Activated naive CD8-positive, alpha-beta T cell treated with anti-CD3 and anti-CD28 coated beads for 36 hours (primary cell): Measurements from ENCODE around the gene OSBP2. TPM values are rescaled to one million over a fixed set of nuclear protein-coding genes. Genes with fewer than 3 reads are reported as not detected.
A peak's percentile ranks its signal among the peaks of the same experiment; 100 is the strongest.

Experiments used
- DNase-seq: peaks from one replicate; pipeline ENCODE4 v3.0.0; 2021
- H3K27ac Mint-ChIP-seq: one replicate; pipeline ENCODE4 v1.8.0; 2022; ENCODE audit warnings: mild to moderate bottlenecking, moderate library complexity, mixed read lengths
- H3K27me3 Mint-ChIP-seq: one replicate; pipeline ENCODE4 v1.8.0; 2022; ENCODE audit warnings: mild to moderate bottlenecking, mixed read lengths
- H3K36me3 Mint-ChIP-seq: one replicate; pipeline ENCODE4 v1.8.0; 2021; ENCODE audit warnings: mild to moderate bottlenecking, mixed read lengths
- H3K4me1 Mint-ChIP-seq: one replicate; pipeline ENCODE4 v1.8.0; 2021; ENCODE audit warnings: mixed read lengths
- H3K4me3 Mint-ChIP-seq: one replicate; pipeline ENCODE4 v1.8.0; 2022; ENCODE audit warnings: mild to moderate bottlenecking, moderate library complexity, mixed read lengths
- H3K9me3 Mint-ChIP-seq: one replicate; pipeline ENCODE4 v1.8.0; 2022; ENCODE audit warnings: mixed read lengths
- total RNA-seq, 2 experiments: library from RNA; stranded (reverse); gene quantifications; one replicate each; pipeline ENCODE4 v1.2.3, GENCODE V29; 2021

The OSBP2 gene
- total RNA-seq, 2 experiments from 2014 or later: 0.45 to 0.84 TPM

DNA sequence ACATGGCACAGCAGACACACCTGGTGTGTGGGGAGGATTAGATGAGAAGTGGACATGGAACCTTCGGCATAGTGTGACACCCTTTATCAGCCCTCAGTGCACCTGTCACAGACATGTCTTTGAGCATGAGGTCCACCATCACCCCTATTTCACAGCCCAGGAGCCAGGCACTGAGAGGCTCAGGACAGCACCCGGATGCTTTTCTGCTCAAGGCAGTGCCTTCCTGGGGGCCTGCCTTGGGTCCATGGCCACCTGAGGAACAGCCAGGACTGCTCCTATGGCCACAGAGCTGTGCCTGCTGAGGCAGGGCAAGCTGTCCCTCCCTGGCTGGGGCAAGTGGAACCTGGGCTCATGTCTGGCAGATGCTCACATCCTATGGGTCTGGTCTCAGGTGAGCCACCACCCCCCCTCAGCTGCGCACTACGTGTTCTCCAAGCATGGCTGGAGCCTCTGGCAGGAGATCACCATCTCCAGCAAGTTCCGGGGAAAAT is 198.1 kb downstream of the OSBP2 start:
- H3K27ac Mint-ChIP-seq: no peak overlapping the region

DNA sequence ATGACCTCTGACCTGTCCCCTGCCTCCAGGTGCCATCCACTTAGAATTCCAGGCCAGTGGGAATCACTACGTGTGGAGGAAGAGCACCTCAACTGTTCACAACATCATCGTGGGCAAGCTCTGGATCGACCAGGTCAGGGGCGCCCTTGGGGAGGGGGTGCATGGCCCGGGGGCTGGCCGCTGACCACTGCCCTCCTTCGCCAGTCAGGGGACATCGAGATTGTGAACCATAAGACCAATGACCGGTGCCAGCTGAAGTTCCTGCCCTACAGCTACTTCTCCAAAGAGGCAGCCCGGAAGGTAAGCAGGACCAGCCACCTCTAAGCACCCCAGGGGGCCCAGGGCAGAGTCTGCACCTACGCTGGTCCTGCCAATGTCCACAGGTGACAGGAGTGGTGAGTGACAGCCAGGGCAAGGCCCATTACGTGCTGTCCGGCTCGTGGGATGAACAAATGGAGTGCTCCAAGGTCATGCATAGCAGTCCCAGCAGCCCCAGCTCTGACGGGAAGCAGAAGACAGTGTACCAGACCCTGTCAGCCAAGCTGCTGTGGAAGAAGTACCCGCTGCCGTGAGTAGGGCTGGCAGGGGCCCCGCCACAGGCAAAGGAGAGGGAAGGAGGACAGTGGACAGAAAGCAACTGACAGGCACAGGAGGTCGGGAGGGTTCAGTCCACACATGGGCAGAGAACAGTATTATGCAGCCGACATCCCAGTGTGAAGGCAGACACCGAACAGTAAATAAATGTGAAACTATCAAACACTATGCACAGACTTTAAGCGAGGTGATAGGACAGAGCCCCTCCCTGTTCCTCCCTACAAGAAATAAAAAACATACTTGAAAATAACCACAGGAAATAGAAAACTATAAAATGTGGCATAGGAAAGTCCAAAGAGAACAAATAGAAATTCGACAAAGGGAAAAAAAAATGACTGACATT is 199.0 kb downstream of the OSBP2 start:
- Mint-ChIP-seq H3K36me3 (peaks cover 9% of the 10 kb centered on the region), H3K4me3 (peak overlapping the region; percentile 19), H3K27ac (no peak overlapping the region), H3K27me3 (no peaks in the 10 kb centered on the region), H3K4me1 (peaks cover 14% of the 10 kb centered on the region), H3K9me3 (no peaks in the 10 kb centered on the region)
- no peak for DNase-seq

More for the DNA sequence above, 198.1 kb downstream of the OSBP2 start:
- Mint-ChIP-seq H3K4me3 (no peak overlapping the region), H3K4me1 (peaks cover 14% of the 10 kb centered on the region), H3K9me3 (no peaks in the 10 kb centered on the region), H3K36me3 (peaks cover 6% of the 10 kb centered on the region), H3K27me3 (no peaks in the 10 kb centered on the region)
- DNase-seq: no peak

DNA sequence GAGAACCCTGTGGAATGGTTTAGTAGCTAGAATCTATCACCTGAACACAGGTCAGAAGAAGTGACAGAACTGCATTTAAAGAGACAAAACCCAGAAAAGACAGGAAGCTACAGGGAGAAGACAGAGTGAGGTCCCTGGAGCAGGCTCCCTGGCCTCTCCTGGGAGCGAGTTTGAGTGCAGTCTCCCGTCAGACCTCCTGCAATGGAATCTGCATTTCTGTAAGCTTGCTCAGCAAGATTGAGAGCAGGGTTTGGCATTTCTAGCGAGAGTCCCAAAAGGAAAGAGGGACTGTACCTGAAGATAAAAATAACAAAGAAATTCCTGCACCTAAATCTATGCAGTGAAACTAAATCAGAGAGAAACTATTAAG is 199.7 kb downstream of the OSBP2 start:
- no peaks in the 10 kb centered on the region for H3K27me3 Mint-ChIP-seq
- DNase-seq: no peak

DNA sequence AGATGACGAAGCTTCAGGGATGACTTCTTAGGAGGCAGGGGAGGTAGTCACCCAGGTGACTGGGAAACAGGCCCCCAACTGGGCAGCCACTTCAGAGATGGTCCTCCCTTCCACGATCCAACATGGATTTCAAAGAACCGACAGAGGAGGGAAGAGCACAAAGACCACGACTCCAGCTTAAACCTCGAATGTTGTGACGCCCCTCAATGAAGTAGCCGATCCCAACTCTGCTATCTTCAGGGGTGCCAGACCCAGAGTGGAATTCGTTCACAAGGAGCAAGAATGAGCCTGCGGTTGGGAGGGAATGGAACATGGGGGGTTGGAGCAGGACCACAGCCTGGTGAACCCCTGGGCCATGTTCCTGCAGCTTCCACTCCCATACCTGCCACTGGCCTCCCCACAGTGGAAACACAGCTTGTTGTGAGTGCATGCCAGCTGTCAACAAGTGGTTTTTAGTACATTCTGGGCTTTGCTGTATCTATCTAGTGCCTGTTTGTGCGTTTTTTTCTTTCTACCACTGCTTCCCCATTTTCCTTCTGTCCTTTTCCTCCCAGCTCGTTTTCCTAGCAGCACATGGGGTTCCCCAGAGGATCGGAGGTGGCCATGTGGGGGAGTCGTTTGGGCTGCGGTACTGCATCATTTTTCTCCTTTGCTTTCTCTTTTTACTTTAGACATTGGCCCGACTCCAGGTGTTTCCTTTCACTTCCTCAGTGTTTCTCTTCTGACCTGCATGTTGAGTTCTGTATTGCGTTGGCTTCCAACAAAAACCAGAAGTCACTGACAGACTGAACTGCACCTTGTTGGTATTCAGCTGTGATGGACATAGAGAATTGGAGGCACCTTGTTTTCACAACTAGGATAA is 208.1 kb downstream of the OSBP2 start:
- peaks cover 32% of the 10 kb centered on the region for H3K36me3 Mint-ChIP-seq

More for the DNA sequence above, 199.7 kb downstream of the OSBP2 start:
- no peak overlapping the region for H3K4me3 Mint-ChIP-seq
- peaks cover 3% of the 10 kb centered on the region for H3K9me3 Mint-ChIP-seq
- H3K4me1 Mint-ChIP-seq: peaks cover 14% of the 10 kb centered on the region
- H3K36me3 Mint-ChIP-seq: peaks cover 12% of the 10 kb centered on the region
- no peak overlapping the region for H3K27ac Mint-ChIP-seq

DNA sequence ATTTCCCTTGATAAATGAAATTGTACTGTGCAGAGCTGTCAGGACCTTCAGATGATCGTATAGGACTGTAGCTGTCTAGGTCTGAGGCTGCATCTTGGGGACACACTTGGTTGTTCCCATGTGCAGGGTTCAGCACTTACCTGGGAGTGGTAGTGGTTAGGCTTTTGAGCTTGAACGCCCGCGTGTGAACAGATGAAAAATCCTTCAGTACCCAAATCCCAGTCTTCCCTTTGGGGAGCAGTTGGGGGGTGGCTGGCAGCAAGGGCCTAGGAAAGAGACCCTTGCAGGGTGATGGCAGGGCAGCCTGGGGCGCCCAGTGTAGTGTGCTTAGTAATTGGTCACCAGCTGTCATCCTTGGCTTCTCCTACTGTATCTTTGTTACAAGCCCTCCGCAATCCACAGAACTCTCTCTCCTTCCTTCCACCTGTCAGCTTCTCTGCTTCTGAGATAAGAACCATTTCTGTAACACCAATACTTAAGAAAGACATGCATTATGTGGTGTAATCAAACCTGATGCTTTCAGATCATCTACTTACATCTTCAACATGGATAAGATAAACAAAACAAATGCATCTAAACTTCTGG is 209.3 kb downstream of the OSBP2 start:
- Mint-ChIP-seq H3K36me3 (peaks cover 29% of the 10 kb centered on the region), H3K4me3 (no peak overlapping the region), H3K4me1 (peaks cover 4% of the 10 kb centered on the region), H3K27me3 (no peaks in the 10 kb centered on the region), H3K9me3 (peaks cover 4% of the 10 kb centered on the region), H3K27ac (no peak overlapping the region)
- no peak for DNase-seq

More for the DNA sequence above, 208.1 kb downstream of the OSBP2 start:
- no peaks in the 10 kb centered on the region for H3K27me3 Mint-ChIP-seq
- no peak for DNase-seq
- H3K27ac Mint-ChIP-seq: peak overlapping the region; percentile 80
- H3K9me3 Mint-ChIP-seq: peaks cover 4% of the 10 kb centered on the region
- peaks cover 4% of the 10 kb centered on the region for H3K4me1 Mint-ChIP-seq
- H3K4me3 Mint-ChIP-seq: no peak overlapping the region

DNA sequence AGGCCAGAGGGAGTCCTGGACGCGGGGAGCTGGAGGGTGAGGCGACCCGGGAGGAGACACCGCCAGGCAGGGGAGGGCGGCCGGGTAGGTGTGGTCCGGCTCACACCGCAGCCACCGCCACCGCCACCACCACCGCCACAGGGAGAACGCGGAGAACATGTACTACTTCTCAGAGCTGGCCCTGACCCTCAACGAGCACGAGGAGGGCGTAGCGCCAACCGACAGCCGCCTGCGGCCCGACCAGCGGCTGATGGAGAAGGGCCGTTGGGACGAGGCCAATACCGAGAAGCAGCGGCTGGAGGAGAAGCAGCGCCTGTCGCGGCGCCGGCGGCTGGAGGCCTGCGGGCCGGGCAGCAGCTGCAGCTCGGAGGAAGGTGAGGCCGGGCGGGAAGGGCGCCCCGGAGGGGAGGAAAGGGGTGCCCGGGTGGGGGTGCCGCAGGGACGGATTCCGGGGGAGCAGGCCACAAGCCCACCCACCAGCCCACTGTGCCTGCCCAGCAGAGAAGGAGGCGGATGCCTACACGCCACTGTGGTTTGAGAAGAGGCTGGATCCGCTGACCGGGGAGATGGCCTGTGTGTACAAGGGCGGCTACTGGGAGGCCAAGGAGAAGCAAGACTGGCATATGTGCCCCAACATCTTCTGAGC is 211.1 kb downstream of the OSBP2 start:
- H3K4me1 Mint-ChIP-seq: peaks cover 4% of the 10 kb centered on the region
- no peaks in the 10 kb centered on the region for H3K27me3 Mint-ChIP-seq
- H3K9me3 Mint-ChIP-seq: no peaks in the 10 kb centered on the region
- no peak overlapping the region for H3K27ac Mint-ChIP-seq
- DNase-seq: no peak
- H3K36me3 Mint-ChIP-seq: peaks cover 20% of the 10 kb centered on the region
- no peak overlapping the region for H3K4me3 Mint-ChIP-seq

DNA sequence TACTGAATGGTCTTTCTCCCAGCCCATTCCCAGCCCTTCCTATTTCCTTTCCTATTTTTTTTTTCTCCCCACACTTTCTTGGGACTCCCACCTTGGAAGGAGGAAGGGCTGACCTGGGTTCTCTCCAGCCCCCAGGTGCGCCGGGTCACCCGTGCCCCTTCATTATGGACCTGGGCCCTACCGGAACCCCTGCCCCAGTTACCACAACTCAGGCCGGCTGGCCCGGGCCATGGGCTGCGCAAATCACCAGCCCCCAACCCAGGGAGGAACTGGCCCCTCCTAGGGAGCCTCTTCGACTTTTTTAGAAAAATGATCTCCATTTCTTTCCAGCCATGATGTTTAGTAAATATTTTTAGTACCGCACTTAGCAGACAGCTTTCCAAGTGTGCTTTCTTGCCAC is 211.7 kb downstream of the OSBP2 start:
- H3K9me3 Mint-ChIP-seq: no peaks in the 10 kb centered on the region
- DNase-seq: no peak
- H3K36me3 Mint-ChIP-seq: peaks cover 17% of the 10 kb centered on the region
- no peaks in the 10 kb centered on the region for H3K27me3 Mint-ChIP-seq
- H3K4me3 Mint-ChIP-seq: no peak overlapping the region
- H3K4me1 Mint-ChIP-seq: peaks cover 4% of the 10 kb centered on the region
- no peak overlapping the region for H3K27ac Mint-ChIP-seq

DNA sequence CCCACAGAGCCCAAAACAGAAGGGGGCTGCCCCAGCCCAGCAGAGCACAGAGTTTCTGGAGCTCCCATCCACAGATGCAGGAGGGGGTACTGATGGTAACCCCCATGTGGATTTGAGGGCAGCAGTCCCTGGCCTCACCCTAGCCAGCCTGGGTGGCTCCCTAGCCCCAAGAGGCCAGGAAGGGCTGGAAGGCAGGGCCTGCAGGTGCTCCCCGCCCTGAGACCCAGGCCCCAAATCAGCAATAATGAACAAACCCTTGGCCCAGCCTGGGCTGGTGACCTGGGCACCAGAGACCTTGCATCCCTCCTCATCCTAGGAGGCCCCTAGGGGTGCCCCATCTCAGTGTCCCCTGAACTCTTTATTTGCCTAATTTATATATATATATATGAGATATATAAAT is 212.3 kb downstream of the OSBP2 start:
- Mint-ChIP-seq H3K4me1 (peaks cover 4% of the 10 kb centered on the region), H3K36me3 (peaks cover 14% of the 10 kb centered on the region), H3K27ac (no peak overlapping the region), H3K4me3 (no peak overlapping the region), H3K9me3 (no peaks in the 10 kb centered on the region), H3K27me3 (no peaks in the 10 kb centered on the region)
- DNase-seq: no peak

DNA sequence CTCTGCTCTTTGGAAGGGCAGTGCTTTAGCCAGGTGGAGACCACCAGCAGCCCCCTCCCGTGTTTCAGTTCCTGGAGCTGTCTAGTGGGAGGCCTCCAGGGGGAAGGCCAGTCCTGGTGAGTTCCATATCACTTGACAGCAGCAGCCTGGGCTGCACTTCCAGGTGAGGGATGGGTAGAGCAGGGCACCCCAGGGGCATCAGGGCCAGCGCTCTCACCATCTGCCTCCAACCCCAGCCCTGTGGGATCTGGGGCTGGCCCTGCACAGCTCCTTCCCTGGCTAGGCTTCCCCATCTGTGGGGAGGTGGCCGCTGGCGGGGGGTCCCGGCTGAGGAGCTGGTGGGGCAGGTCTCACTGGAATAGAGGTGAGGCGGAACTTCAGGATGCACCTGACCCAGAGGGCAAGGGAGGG is 213.4 kb downstream of the OSBP2 start:
- Mint-ChIP-seq H3K4me1 (peaks cover under 1% of the 10 kb centered on the region), H3K9me3 (no peaks in the 10 kb centered on the region), H3K27me3 (no peaks in the 10 kb centered on the region), H3K27ac (no peak overlapping the region), H3K4me3 (no peak overlapping the region), H3K36me3 (peaks cover 8% of the 10 kb centered on the region)
- DNase-seq: no peak

DNA sequence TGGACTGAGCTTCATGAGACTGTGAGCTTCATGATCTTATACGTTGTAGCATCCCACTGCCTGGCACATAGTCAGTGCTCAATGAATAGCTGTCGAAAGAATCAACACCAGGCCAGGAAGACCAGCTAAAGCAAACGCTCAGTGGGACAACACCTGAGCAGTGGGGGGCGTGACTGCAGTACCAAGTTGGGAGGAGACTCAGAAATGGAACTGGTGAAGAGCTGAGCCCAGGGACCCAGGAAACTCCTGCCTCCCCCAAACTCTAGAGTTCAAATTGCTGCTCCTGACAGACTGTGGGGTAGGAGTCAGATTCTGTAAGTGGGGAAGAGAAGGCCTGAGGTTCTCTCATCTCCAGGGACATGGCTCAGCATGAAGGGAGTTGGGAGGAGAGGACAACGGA is 214.6 kb downstream of the OSBP2 start:
- no peak for DNase-seq
- H3K4me3 Mint-ChIP-seq: no peak overlapping the region
- H3K27ac Mint-ChIP-seq: no peak overlapping the region
- no peaks in the 10 kb centered on the region for H3K4me1 Mint-ChIP-seq
- H3K36me3 Mint-ChIP-seq: peaks cover 4% of the 10 kb centered on the region
- no peaks in the 10 kb centered on the region for H3K9me3 Mint-ChIP-seq
- no peaks in the 10 kb centered on the region for H3K27me3 Mint-ChIP-seq

DNA sequence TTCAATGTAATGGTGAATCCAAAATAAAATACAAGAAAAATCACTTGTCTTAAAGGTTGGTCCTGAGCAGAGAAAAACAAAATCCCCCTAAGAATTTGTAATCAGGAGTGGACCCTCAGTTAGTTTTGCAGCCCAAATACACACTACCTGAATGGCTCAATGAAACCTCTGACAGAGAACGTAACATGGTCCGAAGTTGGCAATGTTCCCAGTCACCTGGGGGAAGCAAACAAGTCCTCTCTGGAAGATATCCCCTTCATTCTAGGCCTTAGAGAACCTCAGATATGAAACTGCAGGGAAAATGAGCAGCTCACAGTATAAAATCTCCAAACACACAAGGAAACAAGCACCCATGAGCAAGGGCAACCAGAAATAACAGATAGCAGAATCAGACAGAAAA is 215.7 kb downstream of the OSBP2 start:
- DNase-seq: no peak
- Mint-ChIP-seq H3K4me1 (no peaks in the 10 kb centered on the region), H3K27me3 (no peaks in the 10 kb centered on the region), H3K9me3 (peaks cover under 1% of the 10 kb centered on the region), H3K36me3 (peaks cover 4% of the 10 kb centered on the region), H3K27ac (no peak overlapping the region), H3K4me3 (no peak overlapping the region)

DNA sequence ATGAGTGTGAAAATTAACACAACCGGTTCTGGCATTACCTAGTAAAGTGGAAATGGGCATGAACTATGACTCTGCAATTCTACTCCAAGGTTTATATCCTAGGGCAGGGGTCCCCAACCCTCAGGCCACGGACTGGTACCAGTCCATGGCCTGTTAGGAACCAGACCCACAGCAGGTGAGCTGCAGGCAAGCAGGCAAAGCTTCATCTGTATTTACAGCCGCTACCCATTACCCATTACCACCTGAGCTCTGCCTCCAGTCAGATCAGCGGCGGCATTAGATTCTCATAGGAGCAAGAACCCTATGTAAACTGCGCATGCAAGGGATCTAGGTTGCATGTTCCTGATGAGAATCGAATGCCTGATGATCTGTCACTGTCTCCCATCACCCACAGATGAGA is 224.1 kb downstream of the OSBP2 start:
- no peak overlapping the region for H3K4me3 Mint-ChIP-seq
- peaks cover 3% of the 10 kb centered on the region for H3K9me3 Mint-ChIP-seq
- H3K27me3 Mint-ChIP-seq: no peaks in the 10 kb centered on the region
- no peak overlapping the region for H3K27ac Mint-ChIP-seq
- no peak for DNase-seq
- peaks cover 18% of the 10 kb centered on the region for H3K36me3 Mint-ChIP-seq
- peaks cover 26% of the 10 kb centered on the region for H3K4me1 Mint-ChIP-seq

DNA sequence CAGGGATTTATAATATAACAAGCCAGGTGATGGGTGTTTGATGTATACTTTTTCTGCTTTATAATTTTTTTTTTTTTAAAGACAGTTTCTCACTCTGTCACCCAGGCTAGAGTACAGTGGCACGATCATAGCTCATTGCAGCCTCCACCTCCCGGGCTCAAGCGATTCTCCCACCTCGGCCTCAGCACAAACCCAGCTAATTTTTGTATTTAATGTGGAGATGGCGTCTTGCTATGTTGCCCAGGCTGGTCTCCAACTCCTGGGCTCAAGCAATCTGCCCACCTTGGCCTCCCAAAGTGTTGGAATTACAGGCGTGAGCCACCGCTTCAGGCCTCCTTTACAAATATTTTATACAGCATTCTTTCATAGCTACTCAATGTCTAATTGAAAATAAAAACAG is 225.3 kb downstream of the OSBP2 start:
- DNase-seq: no peak
- Mint-ChIP-seq H3K36me3 (peaks cover 23% of the 10 kb centered on the region), H3K4me3 (peak overlapping the region; percentile 42), H3K4me1 (peaks cover 26% of the 10 kb centered on the region), H3K9me3 (peaks cover 3% of the 10 kb centered on the region), H3K27ac (no peak overlapping the region), H3K27me3 (no peaks in the 10 kb centered on the region)

DNA sequence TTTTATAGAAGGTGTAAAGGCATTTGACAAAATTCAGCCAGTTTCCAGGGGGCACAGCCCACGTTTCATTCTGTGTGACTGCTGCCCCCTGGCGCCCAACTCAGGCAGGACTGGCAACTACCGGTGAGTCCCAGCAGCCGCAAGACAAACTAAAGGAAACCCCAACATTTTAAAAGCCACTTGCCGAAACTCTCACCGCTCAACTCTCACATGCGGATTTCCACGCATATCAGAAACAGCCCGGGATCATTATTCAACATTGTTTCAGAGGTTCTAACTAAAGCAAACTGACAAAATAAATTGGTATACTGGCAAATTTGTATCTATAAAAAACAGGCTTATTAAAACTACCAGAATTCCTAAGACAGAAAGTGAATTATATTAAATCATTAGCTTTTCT is 225.7 kb downstream of the OSBP2 start:
- H3K4me3 Mint-ChIP-seq: peak overlapping the region; percentile 72
- H3K9me3 Mint-ChIP-seq: peaks cover 2% of the 10 kb centered on the region
- peaks cover 28% of the 10 kb centered on the region for H3K36me3 Mint-ChIP-seq
- DNase-seq: peak; percentile 77
- no peaks in the 10 kb centered on the region for H3K27me3 Mint-ChIP-seq
- H3K27ac Mint-ChIP-seq: peak overlapping the region; percentile 39
- peaks cover 26% of the 10 kb centered on the region for H3K4me1 Mint-ChIP-seq
